Islet precursor cell (in vitro differentiated cells): ENCODE results near the gene UQCRHL.
A peak's percentile ranks its signal among the peaks of the same experiment; 100 is the strongest.

Source experiments
- DNase-seq: peaks from one replicate; pipeline ENCODE4 v3.0.0-alpha.2; 2018

The UQCRHL gene

GRCh38 chr1:15796086-15796462, 11.4 kb downstream of the UQCRHL start:
- no peak for DNase-seq

GRCh38 chr1:15788624-15789301, 18.7 kb downstream of the UQCRHL start:
- DNase-seq: peak; percentile 70

- DNase-seq: no peak
These were observed 20.9 kb downstream of the UQCRHL start for GRCh38 chr1:15786581-15786980.

- DNase-seq: no peak
These were observed 21.8 kb downstream of the UQCRHL start for GRCh38 chr1:15785683-15786082.

GRCh38 chr1:15777909-15778707, 29.3 kb downstream of the UQCRHL start:
- DNase-seq: no peak

GRCh38 chr1:15775706-15776105, 31.7 kb downstream of the UQCRHL start:
- no peak for DNase-seq

- DNase-seq: no peak
These were observed 35.5 kb downstream of the UQCRHL start for GRCh38 chr1:15771836-15772515.

GRCh38 chr1:15770313-15770962, 37.0 kb downstream of the UQCRHL start:
- DNase-seq: no peak

- no peak for DNase-seq
These were observed 39.1 kb downstream of the UQCRHL start for GRCh38 chr1:15768388-15768787.

GRCh38 chr1:15767941-15768340, 39.5 kb downstream of the UQCRHL start:
- no peak for DNase-seq

GRCh38 chr1:15765495-15766194, 41.8 kb downstream of the UQCRHL start:
- DNase-seq: no peak

GRCh38 chr1:15764890-15765289, 42.6 kb downstream of the UQCRHL start:
- DNase-seq: peak; percentile 50

- peak; percentile 52 for DNase-seq
These were observed 43.1 kb downstream of the UQCRHL start for GRCh38 chr1:15764269-15764764.

- peak; percentile 90 for DNase-seq
These were observed 44.9 kb downstream of the UQCRHL start for GRCh38 chr1:15762546-15762945.

- no peak for DNase-seq
These were observed 45.9 kb downstream of the UQCRHL start for GRCh38 chr1:15761366-15762128.

GRCh38 chr1:15760520-15761211, 46.8 kb downstream of the UQCRHL start:
- DNase-seq: peak; percentile 83

- no peak for DNase-seq
These were observed 48.3 kb downstream of the UQCRHL start for GRCh38 chr1:15758953-15759661.

- peak; percentile 78 for DNase-seq
These were observed 49.0 kb downstream of the UQCRHL start, which contains the start of gene FBLIM1 for GRCh38 chr1:15758343-15758931. Gene FBLIM1 (plus strand): TSS chr1:15758795. CDS start chr1:15764984, 6,189 bp downstream.

- DNase-seq: peak; percentile 84
These were observed 49.7 kb downstream of the UQCRHL start for GRCh38 chr1:15757575-15758342.
